KMS-11 (cell line): ENCODE measurements around the gene NECAB3.

Experiments
- H2AFZ ChIP-seq: fragments of 200-600 bp; sonication (generic); 2 replicates; pipeline ENCODE4 v1.6.1; 2016; ENCODE audit warnings: antibody characterized with exemption, mixed run types, low read depth
- H3K27ac ChIP-seq: fragments of 200-600 bp; sonication (generic); 2 replicates; pipeline ENCODE4 v1.6.1; 2016; ENCODE audit warnings: mild to moderate bottlenecking, mixed run types
- H3K27me3 ChIP-seq: fragments of 200-600 bp; sonication (generic); 2 replicates; pipeline ENCODE4 v1.6.1; 2017; ENCODE audit warnings: mild to moderate bottlenecking, low read depth, mixed run types, moderate library complexity; ENCODE audit not compliant: insufficient read depth
- H3K36me3 ChIP-seq: fragments of 200-600 bp; sonication (generic); 2 replicates; pipeline ENCODE4 v1.6.1; 2017; ENCODE audit warnings: mild to moderate bottlenecking, mixed run types; ENCODE audit not compliant: insufficient read depth
- H3K4me1 ChIP-seq: fragments of 200-600 bp; sonication (generic); 2 replicates; pipeline ENCODE4 v1.6.1; 2016; ENCODE audit warnings: mild to moderate bottlenecking, low read depth, mixed run types; ENCODE audit not compliant: poor library complexity, severe bottlenecking
- H3K4me2 ChIP-seq: fragments of 200-600 bp; sonication (generic); 2 replicates; pipeline ENCODE4 v1.7.0; 2016; ENCODE audit warnings: mild to moderate bottlenecking, mixed run types
- H3K4me3 ChIP-seq: fragments of 200-600 bp; sonication (generic); IDR thresholded peaks from 2 replicates; pipeline ENCODE4 v1.6.1; 2017; ENCODE audit warnings: low read depth, low read length, mixed read lengths; ENCODE audit not compliant: insufficient read depth
- H3K79me2 ChIP-seq: fragments of 200-600 bp; sonication (generic); 2 replicates; pipeline ENCODE4 v1.6.1; 2016; ENCODE audit warnings: low read depth, mixed run types; ENCODE audit not compliant: insufficient read depth
- H3K9ac ChIP-seq: fragments of 200-600 bp; sonication (generic); 2 replicates; pipeline ENCODE4 v1.6.1; 2016; ENCODE audit warnings: mild to moderate bottlenecking, mixed run types
- H4K20me1 ChIP-seq: fragments of 200-600 bp; sonication (generic); 2 replicates; pipeline ENCODE4 v1.6.1; 2016; ENCODE audit warnings: mild to moderate bottlenecking, mixed run types; ENCODE audit not compliant: insufficient read depth
- TF ChIP-seq, protein P1 (sequence below): fragments of 200-600 bp; sonication (generic); conservative IDR thresholded peaks from 2 replicates; pipeline ENCODE4 v1.6.1; 2017; ENCODE audit warnings: low read depth, mild to moderate bottlenecking, antibody characterized with exemption, low read length, moderate library complexity, mixed read lengths

Gene NECAB3

DNA sequence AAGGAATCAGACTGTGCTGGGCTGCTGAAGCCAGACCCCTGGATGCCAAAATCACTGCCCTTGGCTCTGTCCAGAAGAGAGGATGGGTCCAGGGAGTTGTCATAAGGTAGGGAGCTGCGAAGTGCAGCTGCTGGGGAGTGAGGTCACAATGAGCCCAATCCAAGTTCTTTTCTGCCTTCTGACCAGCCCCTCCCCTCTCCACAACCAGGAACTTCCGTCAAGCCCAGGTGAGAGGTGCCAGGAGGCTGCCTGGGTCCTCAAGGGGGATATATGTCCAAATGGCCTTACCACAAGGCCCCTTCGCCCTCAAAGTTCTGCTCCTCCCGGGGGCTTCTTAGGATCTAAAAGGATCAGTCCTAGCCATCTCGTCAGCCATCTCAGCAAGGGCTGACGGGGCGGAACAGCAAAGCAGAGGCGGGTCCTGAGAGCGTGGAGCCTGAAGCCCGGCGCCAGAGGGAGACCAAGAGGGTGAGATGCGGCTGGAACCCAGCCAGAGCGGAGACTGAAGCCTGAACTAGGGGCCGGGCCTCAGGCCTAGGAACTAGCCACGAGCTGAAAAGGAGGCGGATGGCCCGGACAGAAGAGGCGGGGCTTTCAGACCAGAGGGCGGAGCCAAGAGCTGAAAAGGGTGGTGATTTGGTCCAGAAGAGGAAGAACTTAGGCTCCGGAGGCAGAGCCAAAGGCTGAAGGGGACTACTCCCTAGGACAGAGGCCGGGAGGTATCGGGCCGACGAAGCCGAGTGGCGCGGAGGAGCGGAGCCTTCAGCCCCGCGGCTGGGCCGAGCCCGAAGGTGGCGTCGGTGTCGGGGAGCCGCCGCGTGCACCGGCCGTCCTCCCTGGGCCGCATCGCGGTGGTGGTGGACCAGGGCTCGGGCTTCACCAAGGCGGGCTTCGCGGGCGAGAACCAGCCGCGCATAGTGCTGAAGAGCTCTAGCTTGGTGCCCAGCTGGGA lies 7.7 kb downstream of the NECAB3 start, which contains the start of gene ACTL10:
Gene ACTL10, plus strand, starts transcription at position 651 of the 952 bp plus-strand sequence. CDS start 555 bp downstream, outside the sequence.
- no peaks in the 10 kb centered on the region for H3K36me3 ChIP-seq
- H3K79me2 ChIP-seq: peaks cover 15% of the 10 kb centered on the region; the same call in 1 of the 2 replicates
- no peaks in the 10 kb centered on the region for H3K27me3 ChIP-seq
- H2AFZ ChIP-seq: peak within 1 kb of the TSS; percentile 52
- peak within 1 kb of the TSS; percentile 74 for H3K27ac ChIP-seq
- H3K4me3 ChIP-seq: no peak within 1 kb of the TSS
- H4K20me1 ChIP-seq: no peaks in the 10 kb centered on the region
- TF ChIP-seq, protein P1, sequence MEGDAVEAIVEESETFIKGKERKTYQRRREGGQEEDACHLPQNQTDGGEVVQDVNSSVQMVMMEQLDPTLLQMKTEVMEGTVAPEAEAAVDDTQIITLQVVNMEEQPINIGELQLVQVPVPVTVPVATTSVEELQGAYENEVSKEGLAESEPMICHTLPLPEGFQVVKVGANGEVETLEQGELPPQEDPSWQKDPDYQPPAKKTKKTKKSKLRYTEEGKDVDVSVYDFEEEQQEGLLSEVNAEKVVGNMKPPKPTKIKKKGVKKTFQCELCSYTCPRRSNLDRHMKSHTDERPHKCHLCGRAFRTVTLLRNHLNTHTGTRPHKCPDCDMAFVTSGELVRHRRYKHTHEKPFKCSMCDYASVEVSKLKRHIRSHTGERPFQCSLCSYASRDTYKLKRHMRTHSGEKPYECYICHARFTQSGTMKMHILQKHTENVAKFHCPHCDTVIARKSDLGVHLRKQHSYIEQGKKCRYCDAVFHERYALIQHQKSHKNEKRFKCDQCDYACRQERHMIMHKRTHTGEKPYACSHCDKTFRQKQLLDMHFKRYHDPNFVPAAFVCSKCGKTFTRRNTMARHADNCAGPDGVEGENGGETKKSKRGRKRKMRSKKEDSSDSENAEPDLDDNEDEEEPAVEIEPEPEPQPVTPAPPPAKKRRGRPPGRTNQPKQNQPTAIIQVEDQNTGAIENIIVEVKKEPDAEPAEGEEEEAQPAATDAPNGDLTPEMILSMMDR: no peak
- peak within 1 kb of the TSS; percentile 96 for H3K4me2 ChIP-seq
- peak within 1 kb of the TSS; percentile 75 for H3K9ac ChIP-seq
- H3K4me1 ChIP-seq: peaks cover 73% of the 10 kb centered on the region

DNA sequence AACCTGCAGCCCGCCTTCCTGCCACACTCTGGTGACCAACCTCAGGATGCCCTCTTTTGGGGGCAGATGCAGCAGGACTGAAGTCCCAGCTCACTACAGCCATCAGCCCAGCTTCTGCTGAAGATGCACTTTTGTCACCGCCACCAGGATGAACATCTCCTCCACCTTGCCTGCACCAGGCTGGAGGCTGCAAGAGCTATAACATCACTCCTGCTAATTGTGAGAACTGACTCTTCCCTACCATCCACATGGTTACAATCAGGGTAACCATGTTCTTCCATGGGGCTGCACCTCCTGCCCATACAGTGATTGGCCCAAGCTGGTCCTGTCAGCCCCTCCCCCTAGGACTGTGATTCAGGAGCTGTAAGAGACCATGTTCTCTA lies 9.5 kb downstream of the NECAB3 start:
- Histone ChIP-seq H3K79me2 (peaks cover 9% of the 10 kb centered on the region; the same call in 1 of the 2 replicates), H3K4me3 (no peak overlapping the region), H3K27me3 (no peaks in the 10 kb centered on the region), H3K4me2 (peak overlapping the region; percentile 96), H3K27ac (peak overlapping the region; percentile 42; the same call in 1 of the 2 replicates), H3K36me3 (no peaks in the 10 kb centered on the region), H4K20me1 (no peaks in the 10 kb centered on the region), H2AFZ (no peak overlapping the region), H3K4me1 (peaks cover 57% of the 10 kb centered on the region), H3K9ac (no peak overlapping the region)
- TF ChIP-seq, protein P1: no peak

DNA sequence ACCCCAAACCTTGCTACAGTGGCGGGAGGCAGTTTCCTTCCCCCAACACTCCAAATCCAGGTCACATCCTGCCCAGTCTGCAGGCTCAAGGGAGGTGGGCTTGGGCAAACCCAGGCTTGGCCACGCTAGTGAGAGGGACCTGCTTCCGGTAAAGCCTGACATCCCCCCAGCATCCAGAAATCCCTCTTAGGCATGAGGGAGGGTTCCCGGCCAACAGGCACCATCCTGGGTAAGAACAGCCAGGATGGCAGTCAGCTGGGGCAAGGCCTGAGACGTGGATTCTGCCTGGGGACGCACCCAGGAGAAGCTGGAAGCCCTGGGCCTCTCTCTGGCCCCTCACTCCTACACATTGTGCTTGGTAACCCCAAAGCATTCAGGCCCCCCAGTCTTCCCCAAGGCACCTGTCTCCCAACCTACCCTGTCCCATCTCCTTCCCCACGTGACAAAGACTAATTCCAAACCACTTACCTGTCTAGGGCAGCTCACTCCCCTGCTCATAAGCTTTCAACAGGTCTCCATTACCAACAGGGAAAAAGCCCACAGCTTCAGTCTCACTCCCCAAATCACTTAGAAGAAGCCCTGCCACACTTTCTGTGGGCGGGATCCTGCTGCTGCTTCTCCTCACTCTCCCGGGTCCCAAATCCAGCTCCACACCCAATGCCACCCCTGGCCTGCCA lies 10.0 kb downstream of the NECAB3 start:
- Histone ChIP-seq H3K27me3 (no peaks in the 10 kb centered on the region), H3K4me3 (no peak overlapping the region), H3K9ac (peak overlapping the region; percentile 44; the same call in 1 of the 2 replicates), H4K20me1 (no peaks in the 10 kb centered on the region), H3K79me2 (peaks cover 9% of the 10 kb centered on the region; the same call in 1 of the 2 replicates), H2AFZ (peak overlapping the region; percentile 56), H3K27ac (peak overlapping the region; percentile 42), H3K4me1 (peaks cover 51% of the 10 kb centered on the region), H3K36me3 (no peaks in the 10 kb centered on the region), H3K4me2 (peak overlapping the region; percentile 96)
- TF ChIP-seq, protein P1: no peak

DNA sequence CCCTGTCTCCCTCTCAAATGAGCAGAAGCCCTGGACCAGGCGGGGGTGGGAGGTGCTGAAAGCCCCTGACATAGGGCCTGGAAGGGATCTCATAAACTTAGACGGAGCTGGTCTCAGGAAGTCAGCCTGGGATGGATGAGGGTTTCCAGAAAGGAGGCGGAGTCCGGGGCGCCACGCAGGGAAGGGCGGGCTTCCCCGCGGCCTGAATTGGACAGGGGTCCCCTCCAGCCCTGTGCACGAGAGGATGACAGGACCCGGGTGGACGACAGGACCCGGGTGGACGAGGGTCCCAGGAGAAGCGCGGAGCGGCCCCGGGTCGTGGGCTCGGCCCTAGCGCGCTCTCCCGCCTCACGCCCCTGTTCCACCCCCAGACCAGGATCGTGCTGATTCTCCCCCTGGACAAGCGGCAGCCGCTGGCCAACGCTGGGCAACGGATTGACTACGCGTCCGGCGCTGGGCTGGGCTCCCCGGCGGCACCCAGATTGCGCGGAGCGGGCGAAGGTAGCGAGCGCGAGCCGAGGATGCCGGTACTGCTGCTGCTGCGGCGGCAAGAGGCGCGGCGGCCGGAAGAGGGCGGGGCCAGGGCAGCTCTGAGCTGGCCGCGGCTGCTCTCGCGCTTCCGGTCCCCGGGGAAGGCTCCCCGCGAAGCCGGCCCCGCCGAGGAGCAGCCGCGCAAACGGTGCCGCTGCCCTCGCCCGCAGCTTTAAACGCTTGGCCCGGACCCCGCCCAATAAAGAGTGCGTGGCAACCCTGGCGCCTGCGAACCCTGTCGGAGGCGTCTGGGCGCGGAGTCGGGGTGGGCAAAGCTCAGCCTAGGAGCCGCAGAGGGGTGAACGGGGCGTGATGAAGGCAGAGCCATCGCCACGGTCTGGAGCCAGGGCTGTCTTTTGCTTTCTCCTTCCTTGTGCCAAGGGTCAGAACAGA lies 10.8 kb downstream of the NECAB3 start:
- no peaks in the 10 kb centered on the region for H3K27me3 ChIP-seq
- H3K27ac ChIP-seq: peak overlapping the region; percentile 42
- H3K36me3 ChIP-seq: no peaks in the 10 kb centered on the region
- H2AFZ ChIP-seq: peak overlapping the region; percentile 56
- H3K9ac ChIP-seq: peak overlapping the region; percentile 44; the same call in 1 of the 2 replicates
- TF ChIP-seq, protein P1: no peak
- peaks cover 7% of the 10 kb centered on the region; the same call in 1 of the 2 replicates for H3K79me2 ChIP-seq
- H3K4me2 ChIP-seq: peak overlapping the region; percentile 96
- H3K4me3 ChIP-seq: no peak overlapping the region
- no peaks in the 10 kb centered on the region for H4K20me1 ChIP-seq
- H3K4me1 ChIP-seq: peaks cover 43% of the 10 kb centered on the region
